HFFc6 (cell line): ENCODE measurements around the gene LAMA5. TPM values are rescaled to one million over a fixed set of nuclear protein-coding genes. Genes with fewer than 3 reads are reported as not detected.

Experiments used
- DNase-seq: peaks from one replicate; pipeline ENCODE4 v3.0.0-alpha.2; 2018
- H3K27ac Mint-ChIP-seq: 2 replicates; pipeline ENCODE4 v1.8.0; 2020; ENCODE audit warnings: mild to moderate bottlenecking, mixed read lengths
- H3K27me3 Mint-ChIP-seq: 2 replicates; pipeline ENCODE4 v1.8.0; 2021; ENCODE audit warnings: mild to moderate bottlenecking, moderate library complexity, mixed read lengths; ENCODE audit not compliant: insufficient read depth
- H3K36me3 Mint-ChIP-seq: 2 replicates; pipeline ENCODE4 v1.8.0; 2021; ENCODE audit warnings: low read depth, mixed read lengths
- H3K4me1 Mint-ChIP-seq: 2 replicates; pipeline ENCODE4 v1.8.0; 2020; ENCODE audit warnings: low read depth, mixed read lengths
- H3K4me3 Mint-ChIP-seq: 2 replicates; pipeline ENCODE4 v1.8.0; 2020; ENCODE audit warnings: mild to moderate bottlenecking, moderate library complexity, mixed read lengths
- H3K9me3 Mint-ChIP-seq: 2 replicates; pipeline ENCODE4 v1.8.0; 2020; ENCODE audit warnings: mild to moderate bottlenecking, mixed read lengths
- CTCF ChIP-seq: fragments of 200-600 bp; sonication (generic); IDR thresholded peaks from 2 replicates; pipeline ENCODE4 v1.5.0; 2021; ENCODE audit warnings: antibody characterized with exemption, mild to moderate bottlenecking
- total RNA-seq, 6 experiments: library from RNA; stranded (reverse); fragmentation: NEBNext Ultra II Directional; extraction: Animal tissue kit (Norgen Biotek cat#: 25700); gene quantifications; 2 replicates in 1 of 6; 3 replicates in 5 of 6; pipeline ENCODE4 v1.2.3, GENCODE V29; 2021

Gene LAMA5
- total RNA-seq, 6 experiments from 2014 or later, result 1.2 to 2.4 (median 1.5) TPM

DNA sequence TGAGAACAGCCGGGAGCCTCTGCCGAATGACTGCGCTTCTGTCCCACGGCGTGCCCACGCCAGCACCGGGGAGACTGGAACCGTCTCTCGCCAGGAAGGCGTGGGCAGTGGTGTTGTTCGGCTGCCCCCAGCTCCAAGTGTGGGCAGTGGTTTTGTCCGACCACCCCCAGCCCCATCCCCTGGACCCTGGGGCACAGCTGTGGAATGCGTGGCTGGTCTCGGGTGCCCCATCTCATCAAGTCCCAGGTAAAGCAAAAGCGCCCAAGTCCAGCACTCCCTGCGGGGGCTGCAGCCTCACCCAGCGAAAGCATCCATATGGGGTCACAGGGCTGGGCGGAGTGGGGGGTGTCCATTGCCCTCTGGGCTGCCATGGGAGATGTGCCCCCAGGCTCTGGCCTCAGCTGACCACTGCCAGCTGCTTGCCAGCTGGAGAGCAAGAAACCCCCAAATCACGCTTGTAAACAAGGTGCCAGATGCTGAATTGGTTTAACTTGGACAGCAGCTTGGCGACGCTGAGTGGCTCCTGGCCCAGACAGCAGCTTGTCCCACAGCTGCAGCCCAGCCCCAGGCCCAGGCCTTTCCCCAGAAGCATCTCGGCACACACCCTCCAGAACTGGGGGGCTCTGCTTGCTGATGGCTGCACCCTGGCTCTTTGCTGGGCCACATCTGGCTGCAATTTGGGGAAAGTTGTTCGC, 35.5 kb upstream of the LAMA5 start:
- Mint-ChIP-seq H3K9me3 (peaks cover 7% of the 10 kb centered on the region; the same call in 1 of the 2 replicates), H3K4me1 (peaks cover 11% of the 10 kb centered on the region), H3K27me3 (no peaks in the 10 kb centered on the region; the same call in 1 of the 2 replicates), H3K4me3 (no peak overlapping the region), H3K27ac (no peak overlapping the region), H3K36me3 (peaks cover 4% of the 10 kb centered on the region; the same call in 1 of the 2 replicates)
- TF ChIP-seq CTCF, result no peak
- DNase-seq, result no peak

GRCh38 chr20:62401331-62401779, 34.2 kb upstream of the LAMA5 start:
- no peak for TF ChIP-seq CTCF
- Mint-ChIP-seq H3K27ac (no peak overlapping the region), H3K36me3 (peaks cover 10% of the 10 kb centered on the region; the same call in 1 of the 2 replicates), H3K4me1 (peaks cover 11% of the 10 kb centered on the region), H3K4me3 (no peak overlapping the region), H3K9me3 (peaks cover 8% of the 10 kb centered on the region; the same call in 1 of the 2 replicates), H3K27me3 (no peaks in the 10 kb centered on the region; the same call in 1 of the 2 replicates)
- no peak for DNase-seq

DNA sequence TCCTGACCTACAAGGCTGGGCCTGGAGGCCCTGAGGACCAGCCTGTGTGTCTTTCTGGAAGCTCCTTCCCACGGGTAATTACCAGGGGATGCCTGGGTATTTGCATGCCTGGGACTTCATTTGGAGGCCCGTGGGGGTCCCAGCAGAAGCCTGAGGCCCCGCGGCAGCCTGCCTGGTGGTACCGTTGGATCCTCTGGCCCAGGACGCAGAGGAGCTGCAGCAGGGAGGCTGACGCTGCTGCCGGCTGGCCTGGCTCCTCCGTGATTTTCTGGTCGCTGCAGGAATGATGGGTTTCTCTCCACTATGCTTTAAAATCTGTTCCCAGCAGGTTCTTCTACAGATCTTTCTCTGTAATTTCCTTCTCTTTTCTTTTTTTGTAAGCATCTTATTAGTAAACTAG, 33.4 kb upstream of the LAMA5 start:
- Mint-ChIP-seq H3K9me3 (peaks cover 8% of the 10 kb centered on the region; the same call in 1 of the 2 replicates), H3K27ac (no peak overlapping the region), H3K4me3 (no peak overlapping the region), H3K36me3 (peaks cover 10% of the 10 kb centered on the region; the same call in 1 of the 2 replicates), H3K27me3 (no peaks in the 10 kb centered on the region; the same call in 1 of the 2 replicates), H3K4me1 (peaks cover 5% of the 10 kb centered on the region)
- no peak for DNase-seq
- no peak for TF ChIP-seq CTCF

GRCh38 chr20:62400021-62400420, 32.9 kb upstream of the LAMA5 start:
- H3K4me3 Mint-ChIP-seq, result no peak overlapping the region
- no peak overlapping the region for H3K27ac Mint-ChIP-seq
- H3K9me3 Mint-ChIP-seq, result peaks cover 8% of the 10 kb centered on the region; the same call in 1 of the 2 replicates
- DNase-seq, result no peak
- H3K36me3 Mint-ChIP-seq, result peaks cover 10% of the 10 kb centered on the region; the same call in 1 of the 2 replicates
- TF ChIP-seq CTCF, result no peak
- no peaks in the 10 kb centered on the region for H3K4me1 Mint-ChIP-seq
- H3K27me3 Mint-ChIP-seq, result no peaks in the 10 kb centered on the region; the same call in 1 of the 2 replicates

DNA sequence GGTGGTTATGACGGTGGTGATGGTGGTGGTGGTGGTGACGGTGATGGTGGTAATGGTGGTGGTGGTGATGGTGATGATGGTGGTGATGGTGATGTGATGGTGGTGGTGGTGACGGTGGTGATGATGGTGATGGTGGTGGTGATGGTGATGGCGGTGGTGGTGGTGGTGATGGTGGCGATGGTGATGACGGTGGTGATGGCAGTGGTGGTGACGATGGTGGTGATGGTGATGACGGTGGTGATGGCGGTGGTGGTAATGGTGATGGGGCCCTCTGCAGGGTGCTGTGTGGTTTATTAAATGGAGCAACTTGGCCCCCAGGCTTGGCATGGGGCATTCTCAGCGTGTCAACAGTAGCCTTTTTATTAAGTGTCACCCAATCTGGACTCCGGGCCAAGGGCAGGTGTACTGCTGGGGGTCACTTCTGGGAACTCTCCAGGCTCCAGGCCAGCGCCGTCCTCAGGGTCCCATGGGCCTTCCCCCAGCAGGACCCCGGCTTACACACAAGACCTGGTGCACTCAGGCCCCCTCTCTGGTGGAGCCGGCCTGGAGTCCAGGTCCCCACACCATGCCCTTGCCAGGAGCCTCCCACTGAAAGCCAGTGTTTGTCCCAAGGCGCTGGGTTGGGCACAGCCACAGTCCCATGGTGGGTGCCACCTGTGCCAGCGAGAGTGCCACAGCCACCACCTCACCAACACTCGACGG, 31.2 kb upstream of the LAMA5 start:
- no peak for DNase-seq
- peaks cover 10% of the 10 kb centered on the region; the same call in 1 of the 2 replicates for H3K36me3 Mint-ChIP-seq
- H3K4me3 Mint-ChIP-seq, result no peak overlapping the region
- H3K9me3 Mint-ChIP-seq, result peaks cover 8% of the 10 kb centered on the region; the same call in 1 of the 2 replicates
- no peaks in the 10 kb centered on the region; the same call in 1 of the 2 replicates for H3K27me3 Mint-ChIP-seq
- no peak overlapping the region for H3K27ac Mint-ChIP-seq
- no peak for TF ChIP-seq CTCF
- no peaks in the 10 kb centered on the region for H3K4me1 Mint-ChIP-seq
